Body of pancreas (tissue), 4 donors: ENCODE measurements around the gene TOP3B. TPM values are rescaled to one million over a fixed set of nuclear protein-coding genes. Genes with fewer than 3 reads are reported as not detected.

Source experiments
- ATAC-seq: fragments of 150-250 bp; one replicate; pipeline ENCODE4 v1.9.1; 2016
- DNase-seq, 4 donors: peaks; one replicate each; pipeline ENCODE4 v3.0.0-alpha.2; 2019
- H3K27ac ChIP-seq, 4 donors: fragments of 200-600 bp; sonication (generic); 1 replicate in 3 of 4; 2 replicates in 1 of 4; pipeline versions ENCODE4 v1.5.1 to v1.6.1; 2016 to 2019; ENCODE audit warnings: mild to moderate bottlenecking in 1 of 4, mixed read lengths in 1 of 4, moderate library complexity in 1 of 4
- H3K27me3 ChIP-seq, 2 donors: fragments of 200-600 bp; sonication (generic); one replicate each; pipeline ENCODE4 v1.6.0; 2016; ENCODE audit warnings: mild to moderate bottlenecking in 1 of 2
- H3K36me3 ChIP-seq, 2 donors: fragments of 200-600 bp; sonication (generic); replicated peaks in 1 of 2; 2 replicates each; pipeline ENCODE4 v1.5.1; 2016; ENCODE audit warnings: low read depth in 2 of 2; ENCODE audit not compliant: insufficient read depth in 1 of 2
- H3K4me1 ChIP-seq: fragments of 200-600 bp; sonication (generic); one replicate; pipeline ENCODE4 v1.6.0; 2016
- H3K4me3 ChIP-seq, 2 donors: fragments of 200-600 bp; sonication (generic); 1 replicate in 1 of 2; 2 replicates in 1 of 2; pipeline ENCODE4 v1.5.1; 2016 to 2019
- H3K9me3 ChIP-seq, 3 donors: fragments of 200-600 bp; sonication (generic); 1 replicate in 2 of 3; 2 replicates in 1 of 3; pipeline ENCODE4 v1.5.1; 2016
- POLR2A ChIP-seq, 3 donors: fragments of 450-650 bp; IDR thresholded peaks; one replicate each; pipeline ENCODE4 v1.6.1; 2016; ENCODE audit warnings: antibody characterized with exemption in 3 of 3, mild to moderate bottlenecking in 2 of 3
- WGBS, 2 donors: methylation state at CpG; one replicate each; pipeline ENCODE4 v1.1.5; 2017; 5-methylcytosine and 5-hydroxymethylcytosine counted together
- intact Hi-C: fragments of 100-400 bp; cut with DNase I; formaldehyde crosslinking; loops from one replicate; pipeline ENCODE4 v1.15.1; 2023
- total RNA-seq, 2 donors: library from RNA; depleted of rRNA; stranded (reverse); fragments of >200 nt; gene quantifications; one replicate each; pipeline ENCODE4 v1.1.0, GENCODE V29; 2016
- TF ChIP-seq, protein P1 (sequence below), 7 experiments: fragments of 450-650 bp in 4 of 7; fragments of 200-600 bp in 3 of 7; sonication (generic) in 3 of 7; IDR thresholded peaks; one replicate each; pipeline ENCODE4 v1.5.1; 2016 to 2019; ENCODE audit warnings: antibody characterized with exemption in 7 of 7

TOP3B gene
- total RNA-seq, 2 donors from 2014 or later, result 19.2 to 48.8 TPM

DNA sequence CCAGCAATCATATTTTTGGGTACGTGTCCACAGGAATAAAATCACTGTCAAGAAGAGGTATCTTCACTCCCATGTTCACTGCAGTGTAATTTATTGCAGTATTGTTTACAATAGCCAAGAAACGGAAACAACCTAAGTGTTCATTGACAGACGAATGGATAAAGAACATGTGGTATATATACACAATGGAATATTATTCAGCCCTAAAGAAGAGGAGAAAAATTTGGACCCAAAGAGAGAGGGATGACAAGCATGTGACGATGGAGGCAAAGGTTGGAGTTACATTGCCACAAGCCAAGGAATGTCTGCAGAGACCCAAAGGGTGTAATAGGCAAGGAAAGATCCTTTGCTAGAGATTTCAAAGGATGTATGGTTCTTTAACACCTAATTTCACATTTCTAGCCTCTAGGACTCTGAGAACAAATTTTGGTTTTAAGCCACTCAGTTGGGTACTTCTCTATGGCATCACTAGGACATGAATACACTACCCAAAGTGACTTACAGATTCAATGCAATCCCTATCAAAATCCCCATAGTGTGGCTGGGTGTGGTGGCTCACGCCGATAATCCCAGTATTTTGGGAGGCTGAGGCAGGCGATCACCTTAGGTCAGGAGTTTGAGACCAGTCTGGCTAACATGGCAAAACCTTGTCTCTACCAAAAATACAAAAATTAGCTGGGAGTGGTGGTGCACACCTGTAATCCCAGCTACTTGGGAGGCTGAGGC is 31.1 kb upstream of the TOP3B start:
- Histone ChIP-seq H3K27ac (no peak overlapping the region), H3K9me3 (no peaks in the 10 kb centered on the region), H3K27me3 (peaks cover 0 to 7% of the 10 kb centered on the region in 2 donors), H3K4me1 (no peaks in the 10 kb centered on the region), H3K36me3 (no peaks in the 10 kb centered on the region), H3K4me3 (no peak overlapping the region)
- intact Hi-C loops, result no loop called here
- WGBS, 2 donors, result 84 to 87% methylated on average over 7 of the region's 7 CpGs
- TF ChIP-seq POLR2A (IDR thresholded peaks at IDR 0.05), result no peak
- TF ChIP-seq, protein P1, sequence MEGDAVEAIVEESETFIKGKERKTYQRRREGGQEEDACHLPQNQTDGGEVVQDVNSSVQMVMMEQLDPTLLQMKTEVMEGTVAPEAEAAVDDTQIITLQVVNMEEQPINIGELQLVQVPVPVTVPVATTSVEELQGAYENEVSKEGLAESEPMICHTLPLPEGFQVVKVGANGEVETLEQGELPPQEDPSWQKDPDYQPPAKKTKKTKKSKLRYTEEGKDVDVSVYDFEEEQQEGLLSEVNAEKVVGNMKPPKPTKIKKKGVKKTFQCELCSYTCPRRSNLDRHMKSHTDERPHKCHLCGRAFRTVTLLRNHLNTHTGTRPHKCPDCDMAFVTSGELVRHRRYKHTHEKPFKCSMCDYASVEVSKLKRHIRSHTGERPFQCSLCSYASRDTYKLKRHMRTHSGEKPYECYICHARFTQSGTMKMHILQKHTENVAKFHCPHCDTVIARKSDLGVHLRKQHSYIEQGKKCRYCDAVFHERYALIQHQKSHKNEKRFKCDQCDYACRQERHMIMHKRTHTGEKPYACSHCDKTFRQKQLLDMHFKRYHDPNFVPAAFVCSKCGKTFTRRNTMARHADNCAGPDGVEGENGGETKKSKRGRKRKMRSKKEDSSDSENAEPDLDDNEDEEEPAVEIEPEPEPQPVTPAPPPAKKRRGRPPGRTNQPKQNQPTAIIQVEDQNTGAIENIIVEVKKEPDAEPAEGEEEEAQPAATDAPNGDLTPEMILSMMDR (IDR thresholded peaks at IDR 0.05), result no peak
- ATAC-seq (no peak), DNase-seq (no peak)

DNA sequence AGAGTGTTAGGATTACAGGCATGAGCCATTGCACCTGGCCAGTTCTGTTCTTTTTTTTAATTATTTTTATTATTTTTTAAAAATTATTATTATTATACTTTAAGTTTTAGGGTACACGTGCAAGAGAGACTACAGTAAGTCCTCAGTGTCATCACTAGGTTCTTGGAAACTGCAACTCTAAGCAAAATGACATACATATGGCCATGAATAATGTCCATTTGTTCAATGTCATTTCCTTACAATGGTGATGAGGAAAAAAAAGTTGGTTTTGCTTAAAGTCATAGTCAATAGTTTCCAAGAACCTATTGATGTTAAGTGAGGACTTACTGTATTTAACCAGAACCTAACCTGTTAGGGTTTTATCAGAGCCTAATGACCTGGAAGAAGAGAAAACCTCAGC is 29.4 kb upstream of the TOP3B start:
- WGBS, 2 donors, result 32 to 48% methylated on average over 1 of the region's 1 CpG
- ATAC-seq (no peak), DNase-seq (no peak)
- H3K4me3 ChIP-seq, result no peak overlapping the region
- intact Hi-C loops, result no loop called here
- no peak overlapping the region for H3K27ac ChIP-seq
- no peaks in the 10 kb centered on the region for H3K36me3 ChIP-seq
- peaks cover 0 to 7% of the 10 kb centered on the region in 2 donors for H3K27me3 ChIP-seq
- no peaks in the 10 kb centered on the region for H3K9me3 ChIP-seq
- no peaks in the 10 kb centered on the region for H3K4me1 ChIP-seq
- TF ChIP-seq, protein P1 (IDR thresholded peaks at IDR 0.05), result no peak
- TF ChIP-seq POLR2A (IDR thresholded peaks at IDR 0.05), result no peak

DNA sequence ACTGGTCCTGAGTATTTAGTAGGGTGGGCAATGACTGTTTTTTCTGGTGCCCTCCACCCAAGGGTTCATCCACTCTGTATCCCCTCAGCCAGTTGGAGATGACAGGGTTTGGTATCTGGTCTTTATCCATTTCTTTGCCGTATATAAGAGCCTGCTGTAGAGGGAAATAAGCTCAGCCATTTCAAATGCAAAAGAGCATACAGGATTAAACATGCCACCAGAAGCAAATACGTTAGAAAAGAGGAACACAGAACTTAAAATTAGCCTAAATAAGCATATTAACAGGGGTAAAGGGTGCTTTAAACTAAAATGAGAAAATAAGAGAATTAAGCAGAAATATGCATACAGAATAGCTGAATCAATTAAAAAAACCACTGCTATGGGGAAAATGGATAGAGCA is 27.8 kb upstream of the TOP3B start:
- H3K4me1 ChIP-seq, result no peaks in the 10 kb centered on the region
- DNase-seq, result no peak
- WGBS, 2 donors, result 50 to 51% methylated on average over 2 of the region's 2 CpGs
- H3K36me3 ChIP-seq, result no peaks in the 10 kb centered on the region
- no peak overlapping the region for H3K4me3 ChIP-seq
- H3K27ac ChIP-seq, result no peak overlapping the region
- no peaks in the 10 kb centered on the region for H3K9me3 ChIP-seq
- no peak for ATAC-seq
- H3K27me3 ChIP-seq, result peaks cover 0 to 7% of the 10 kb centered on the region in 2 donors
- intact Hi-C loops, result no loop called here
- TF ChIP-seq, protein P1 (IDR thresholded peaks at IDR 0.05), result no peak
- no peak for TF ChIP-seq POLR2A (IDR thresholded peaks at IDR 0.05)

DNA sequence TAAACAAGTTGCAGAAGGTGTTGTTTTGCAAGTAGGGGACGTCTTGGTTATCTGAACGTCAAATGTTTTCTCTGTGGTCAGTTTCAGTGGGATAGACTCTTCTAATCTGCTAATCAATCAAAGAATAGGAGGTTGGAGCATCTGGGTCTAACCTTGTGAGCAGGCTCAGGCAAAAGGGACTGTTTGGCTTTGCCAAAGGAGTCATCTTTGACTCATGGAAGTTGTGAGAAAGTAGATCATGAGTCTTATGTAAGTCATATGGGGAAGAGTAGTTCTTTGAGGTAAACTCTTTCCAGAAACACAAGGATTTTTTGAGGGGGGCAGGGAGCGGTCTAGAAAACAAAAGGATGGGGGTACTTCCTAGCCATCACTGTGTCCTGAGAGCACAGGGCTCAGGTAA is 27.1 kb upstream of the TOP3B start:
- ATAC-seq (no peak), DNase-seq (no peak)
- no peak overlapping the region for H3K27ac ChIP-seq
- H3K4me3 ChIP-seq, result no peak overlapping the region
- H3K4me1 ChIP-seq, result no peaks in the 10 kb centered on the region
- no peaks in the 10 kb centered on the region for H3K36me3 ChIP-seq
- H3K9me3 ChIP-seq, result no peaks in the 10 kb centered on the region
- WGBS, 2 donors, result 40 to 56% methylated on average over 3 of the region's 3 CpGs
- H3K27me3 ChIP-seq, result peaks cover 0 to 7% of the 10 kb centered on the region in 2 donors
- TF ChIP-seq, protein P1 (IDR thresholded peaks at IDR 0.05), result no peak
- TF ChIP-seq POLR2A (IDR thresholded peaks at IDR 0.05), result no peak
- intact Hi-C loops, result no loop called here

DNA sequence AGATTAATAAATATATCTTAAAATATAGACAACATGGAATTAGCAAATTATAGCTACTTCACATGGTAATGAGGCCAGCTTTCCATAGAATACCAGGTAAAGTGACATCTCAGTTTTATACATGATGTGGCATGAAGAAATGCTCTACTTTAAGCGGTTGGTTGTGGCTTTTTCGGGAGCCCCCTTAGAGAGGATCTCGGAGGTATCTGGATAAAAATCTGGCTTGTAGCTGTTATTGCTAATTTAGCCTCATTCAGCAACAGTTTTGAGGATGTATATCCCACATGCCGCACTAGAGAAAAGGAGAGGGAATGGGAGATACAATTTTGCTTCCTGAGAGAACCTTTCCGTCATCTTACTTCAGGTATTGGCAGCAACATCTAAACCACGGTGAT is 24.0 kb upstream of the TOP3B start:
- ATAC-seq (no peak), DNase-seq (no peak)

More for the DNA sequence above, 24.0 kb upstream of the TOP3B start:
- no peaks in the 10 kb centered on the region for H3K9me3 ChIP-seq
- H3K4me1 ChIP-seq, result no peaks in the 10 kb centered on the region
- intact Hi-C loops, result no loop called here
- no peaks in the 10 kb centered on the region for H3K27me3 ChIP-seq
- H3K27ac ChIP-seq, result no peak overlapping the region
- 86 to 90% methylated on average over 6 of the region's 6 CpGs for WGBS, 2 donors
- no peak overlapping the region for H3K4me3 ChIP-seq
- no peaks in the 10 kb centered on the region for H3K36me3 ChIP-seq
- TF ChIP-seq POLR2A (IDR thresholded peaks at IDR 0.05), result no peak
- TF ChIP-seq, protein P1 (IDR thresholded peaks at IDR 0.05), result no peak
